OCI-M2 (cell line): Measurements from ENCODE around the gene SLC25A18.

Source experiments
- DNase-seq: peaks from one replicate; lab custom pipeline; 2025; ENCODE audit not compliant: unreplicated experiment; lab: John Stamatoyannopoulos, UW

SLC25A18 gene

GRCh38 chr22:17569971-17570511 lies 6.7 kb downstream of the SLC25A18 start:
- no peak for DNase-seq

GRCh38 chr22:17570851-17571631 lies 7.7 kb downstream of the SLC25A18 start:
- no peak for DNase-seq

DNA sequence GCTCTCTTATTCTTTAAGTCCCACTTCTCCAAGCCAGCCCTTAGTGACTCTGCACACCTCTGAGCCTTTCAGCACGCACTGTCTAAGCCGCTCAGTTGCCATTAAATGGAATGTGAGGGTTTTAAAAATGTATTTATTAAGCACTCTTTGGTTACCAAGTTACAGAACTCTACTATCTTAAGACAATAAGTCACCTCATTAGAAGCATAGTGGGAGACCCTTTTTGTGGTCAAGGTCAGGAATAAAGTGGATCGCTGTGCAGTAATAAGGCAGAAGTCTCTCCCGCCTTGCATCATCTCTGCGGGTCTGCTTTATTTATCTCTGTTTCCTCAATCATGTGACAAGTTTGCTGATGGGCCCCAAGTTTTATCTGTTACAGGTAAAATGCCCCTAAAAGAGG lies 11.9 kb downstream of the SLC25A18 start:
- DNase-seq: no peak

- DNase-seq: no peak
Measured at GRCh38 chr22:17575681-17576080, 12.4 kb downstream of the SLC25A18 start.

- DNase-seq: no peak
Measured at GRCh38 chr22:17576470-17576869, 13.2 kb downstream of the SLC25A18 start.

- DNase-seq: no peak
Measured at GRCh38 chr22:17578136-17578754, 14.9 kb downstream of the SLC25A18 start.

DNA sequence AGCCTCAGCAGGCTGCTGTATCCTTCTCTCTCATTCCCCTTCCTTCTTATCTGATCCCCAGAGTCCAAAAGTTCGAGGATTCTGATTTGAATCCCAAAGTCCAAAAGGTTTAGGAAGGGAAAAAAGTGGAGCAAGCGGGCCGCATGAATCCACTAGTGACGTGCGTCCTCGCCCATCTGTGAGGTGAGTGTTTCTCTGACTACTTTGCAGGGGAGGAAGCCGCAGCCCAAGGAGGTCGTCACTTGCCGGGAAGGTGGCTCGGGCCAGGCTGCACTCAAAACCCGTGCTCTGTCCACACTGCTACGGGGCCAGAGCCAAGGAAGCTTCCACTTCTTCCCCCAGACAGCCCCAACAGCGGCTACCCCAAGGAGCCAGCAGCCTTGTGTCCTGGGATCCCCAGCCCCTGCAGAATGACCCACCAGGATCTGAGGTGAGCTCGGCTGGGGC lies 16.3 kb downstream of the SLC25A18 start:
- DNase-seq: no peak

- DNase-seq: no peak
Measured at GRCh38 chr22:17580441-17581031, 17.2 kb downstream of the SLC25A18 start.

- no peak for DNase-seq
Measured at GRCh38 chr22:17581056-17581455, 17.8 kb downstream of the SLC25A18 start.

DNA sequence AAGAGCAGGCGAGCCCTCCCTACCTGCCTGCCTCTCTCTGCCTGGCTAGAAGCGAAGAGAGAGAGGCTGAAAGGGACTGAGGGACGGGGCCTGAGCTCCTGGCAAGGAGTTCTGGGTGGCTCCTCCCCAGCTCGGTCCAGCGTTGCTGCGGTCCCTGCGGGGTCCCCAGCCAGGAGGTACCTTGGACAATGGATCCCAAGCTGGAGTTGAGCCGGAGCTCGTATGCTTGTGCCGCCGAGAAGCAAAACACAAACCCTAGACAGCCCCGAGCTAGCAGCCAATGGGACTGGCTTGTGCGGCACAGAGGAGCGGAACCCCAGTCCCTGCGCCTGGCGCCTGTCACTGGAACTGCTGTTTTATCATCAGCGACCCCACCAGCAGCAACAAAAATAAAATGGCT lies 18.3 kb downstream of the SLC25A18 start:
- DNase-seq: no peak

- no peak for DNase-seq
Measured at GRCh38 chr22:17583151-17583550, 19.9 kb downstream of the SLC25A18 start.

- DNase-seq: no peak
Measured at GRCh38 chr22:17586831-17587440, 23.6 kb downstream of the SLC25A18 start.

GRCh38 chr22:17587629-17588028 lies 24.3 kb downstream of the SLC25A18 start:
- DNase-seq: no peak

DNA sequence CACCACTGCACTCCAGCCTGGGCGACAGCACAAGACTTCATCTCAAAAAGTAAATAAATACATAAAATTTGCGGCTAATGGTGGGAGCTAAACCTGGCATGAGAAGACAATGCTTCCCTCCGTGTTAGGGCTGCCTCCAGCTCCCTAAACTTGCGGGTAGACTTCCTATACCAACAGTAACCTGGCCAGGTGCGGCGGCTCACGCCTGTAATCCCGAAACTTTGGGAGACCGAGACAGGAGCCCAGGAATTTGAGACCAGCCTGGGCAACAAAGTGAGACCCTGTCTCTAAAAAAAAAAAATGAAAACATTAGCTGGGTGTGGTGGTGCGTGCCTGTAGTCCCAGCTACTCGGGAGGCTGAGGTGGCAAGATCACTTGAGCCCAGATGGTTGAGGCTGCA lies 25.3 kb downstream of the SLC25A18 start:
- DNase-seq: no peak

DNA sequence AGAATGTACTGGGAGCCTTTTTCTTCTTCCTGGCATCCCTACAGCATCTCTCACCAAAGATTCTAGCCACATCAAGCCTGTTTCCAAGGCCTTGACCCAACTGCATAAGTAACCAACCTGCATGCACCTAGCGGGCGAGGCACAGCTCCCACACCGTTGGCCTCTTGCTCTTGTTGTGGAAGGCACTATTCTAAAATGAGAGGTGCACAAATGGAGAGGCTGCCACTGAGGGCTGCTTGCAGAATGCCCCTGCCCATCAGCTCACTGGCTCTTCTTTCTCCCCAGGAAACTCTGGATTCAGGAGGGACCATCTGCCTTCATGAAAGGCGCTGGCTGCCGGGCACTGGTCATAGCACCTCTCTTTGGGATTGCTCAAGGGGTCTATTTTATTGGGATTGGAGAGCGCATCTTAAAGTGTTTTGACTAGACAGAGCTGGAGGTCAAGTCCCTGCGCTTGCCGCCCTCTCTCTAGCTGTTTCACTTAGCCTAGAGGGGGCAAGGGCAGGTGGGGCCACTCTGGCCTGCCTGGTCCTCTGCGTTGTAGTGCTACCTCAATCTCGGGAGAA lies 26.6 kb downstream of the SLC25A18 start:
- no peak for DNase-seq

GRCh38 chr22:17590586-17590985 lies 27.3 kb downstream of the SLC25A18 start:
- DNase-seq: no peak

GRCh38 chr22:17592201-17592600 lies 28.9 kb downstream of the SLC25A18 start:
- no peak for DNase-seq

DNA sequence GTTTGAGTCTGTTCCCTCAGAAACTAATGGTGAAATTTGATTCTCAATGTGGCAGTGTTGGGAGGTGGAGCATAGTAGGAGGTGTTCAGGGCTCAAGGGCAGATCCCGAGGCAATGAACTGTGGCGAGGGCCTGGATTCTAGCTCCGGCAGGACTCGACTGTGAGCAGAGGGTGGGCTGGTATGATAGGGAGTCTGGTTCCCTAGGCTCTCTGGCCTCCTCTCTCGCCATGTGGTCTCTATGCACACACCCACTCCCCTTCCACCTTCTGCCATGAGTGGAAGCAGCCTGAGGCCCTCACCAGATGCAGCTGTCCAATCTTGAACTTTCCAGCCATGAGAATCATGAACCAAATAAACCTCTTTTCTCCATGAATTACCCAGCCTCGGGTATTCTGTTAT lies 32.9 kb downstream of the SLC25A18 start:
- DNase-seq: no peak

DNA sequence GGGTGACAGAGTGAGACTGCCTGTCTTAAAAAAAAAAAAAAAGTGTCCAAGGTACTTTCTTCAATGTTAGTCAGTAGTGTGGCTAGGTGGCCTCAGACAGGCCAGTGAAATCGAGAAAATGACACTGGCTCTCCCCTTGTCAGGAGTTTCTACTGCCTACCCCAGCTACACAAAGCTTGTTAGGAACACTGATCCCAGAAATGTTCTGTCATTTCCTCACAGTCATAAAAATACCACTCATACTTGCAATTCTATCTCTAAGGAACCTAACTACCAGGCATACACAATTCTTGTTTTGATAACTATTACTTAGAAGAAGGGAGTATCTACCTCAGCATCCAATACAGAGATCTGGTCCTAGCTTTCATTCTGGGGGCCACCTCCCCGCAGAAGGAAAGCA lies 33.9 kb downstream of the SLC25A18 start:
- no peak for DNase-seq

GRCh38 chr22:17598318-17598717 lies 35.0 kb downstream of the SLC25A18 start:
- DNase-seq: no peak

DNA sequence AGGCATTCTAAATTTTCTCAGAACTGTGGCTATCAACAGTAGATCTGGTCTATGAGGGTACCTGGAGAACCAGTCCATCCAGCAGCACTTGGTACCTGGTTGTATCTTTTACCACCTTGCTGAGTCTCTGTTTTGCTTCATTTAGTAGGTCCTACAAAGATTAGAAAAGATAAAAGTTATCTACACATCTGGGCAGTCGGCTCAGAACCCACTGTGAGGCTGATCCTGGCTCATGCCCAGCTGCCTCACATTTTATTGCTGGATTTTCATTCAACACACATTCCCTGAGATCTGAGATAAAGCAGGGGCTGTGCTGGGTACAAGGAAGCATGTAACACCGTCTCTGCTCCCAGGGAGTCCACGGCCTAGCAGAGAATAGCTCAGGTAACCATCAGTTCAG lies 37.7 kb downstream of the SLC25A18 start:
- DNase-seq: no peak
